RWPE2 (cell line): ENCODE data around the gene RAPGEF4.

Experiments used
- ATAC-seq: fragments of 200-7000 bp; cut with Tn5 transposase; 3 replicates; pipeline ENCODE4 v1.9.1; 2021; ENCODE audit warnings: low read depth
- DNase-seq: peaks from one replicate; pipeline ENCODE4 v3.0.0-alpha.2; 2020; ENCODE audit warnings: low spot score
- H3K27ac ChIP-seq: fragments of 450-650 bp; 2 replicates; pipeline ENCODE4 v1.5.1; 2017; ENCODE audit warnings: mild to moderate bottlenecking; ENCODE audit not compliant: poor library complexity, severe bottlenecking
- H3K27me3 ChIP-seq: fragments of 250-450 bp; sonication (Bioruptor Pico); 2 replicates; pipeline ENCODE4 v1.5.1; 2021; ENCODE audit warnings: mild to moderate bottlenecking, moderate library complexity; ENCODE audit not compliant: insufficient read depth, poor library complexity, severe bottlenecking
- H3K36me3 ChIP-seq: fragments of 250-450 bp; sonication (Bioruptor Pico); 2 replicates; pipeline ENCODE4 v1.5.1; 2020; ENCODE audit warnings: low read depth, mild to moderate bottlenecking, moderate library complexity
- H3K4me1 ChIP-seq: fragments of 250-450 bp; sonication (Bioruptor Pico); 2 replicates; pipeline ENCODE4 v1.5.1; 2021; ENCODE audit warnings: mild to moderate bottlenecking, moderate library complexity; ENCODE audit not compliant: insufficient read depth, poor library complexity, severe bottlenecking
- H3K4me3 ChIP-seq: fragments of 250-450 bp; sonication (Bioruptor Pico); 2 replicates; pipeline ENCODE4 v1.5.1; 2021; ENCODE audit warnings: mild to moderate bottlenecking, moderate library complexity; ENCODE audit not compliant: severe bottlenecking
- H3K9me3 ChIP-seq: fragments of 250-450 bp; sonication (Bioruptor Pico); 2 replicates; pipeline ENCODE4 v1.5.1; 2021; ENCODE audit warnings: mild to moderate bottlenecking, moderate library complexity; ENCODE audit not compliant: severe bottlenecking
- CTCF ChIP-seq: fragments of 450-650 bp; IDR thresholded peaks from one replicate; pipeline ENCODE4 v1.5.1; 2017; ENCODE audit warnings: mild to moderate bottlenecking, moderate library complexity; ENCODE audit not compliant: poor library complexity, severe bottlenecking

RAPGEF4 gene

GRCh38 chr2:172735582-172736423 is at the start of gene RAPGEF4:
Gene RAPGEF4 (plus strand): TSS chr2:172735845. CDS start chr2:172735984, 139 bp downstream.
- DNase-seq = no peak
- Histone ChIP-seq H3K4me3 (peak within 1 kb of the TSS; percentile 44), H3K4me1 (no peaks in the 10 kb centered on the region)

GRCh38 chr2:172693037-172693436 is 42.6 kb upstream of the RAPGEF4 start:
- DNase-seq = peak; percentile 84

More at GRCh38 chr2:172735582-172736423, at the start of gene RAPGEF4:
- peaks cover 8% of the 10 kb centered on the region for H3K27me3 ChIP-seq
- no peaks in the 10 kb centered on the region for H3K36me3 ChIP-seq
- no peak within 1 kb of the TSS for H3K27ac ChIP-seq
- H3K9me3 ChIP-seq = no peaks in the 10 kb centered on the region
- peak; percentile 37; the same call in 2 of the 3 replicates for ATAC-seq
- TF ChIP-seq CTCF = no peak

GRCh38 chr2:172693529-172694455 is 41.9 kb upstream of the RAPGEF4 start:
- DNase-seq (no peak), ATAC-seq (peak; percentile 19; the same call in 2 of the 3 replicates)
- Histone ChIP-seq H3K27me3 (no peaks in the 10 kb centered on the region), H3K4me3 (no peak overlapping the region), H3K9me3 (no peaks in the 10 kb centered on the region), H3K27ac (peak overlapping the region; percentile 89), H3K36me3 (no peaks in the 10 kb centered on the region), H3K4me1 (peaks cover 36% of the 10 kb centered on the region)
- TF ChIP-seq CTCF = no peak

More at GRCh38 chr2:172693037-172693436, 42.6 kb upstream of the RAPGEF4 start:
- no peaks in the 10 kb centered on the region for H3K27me3 ChIP-seq
- H3K36me3 ChIP-seq = no peaks in the 10 kb centered on the region
- no peak overlapping the region for H3K4me3 ChIP-seq
- TF ChIP-seq CTCF = no peak
- H3K9me3 ChIP-seq = no peaks in the 10 kb centered on the region
- H3K27ac ChIP-seq = peak overlapping the region; percentile 89
- peaks cover 30% of the 10 kb centered on the region for H3K4me1 ChIP-seq
- ATAC-seq = peak; percentile 96

- H3K36me3 ChIP-seq = no peaks in the 10 kb centered on the region
- ATAC-seq (no peak), DNase-seq (no peak)
- peaks cover 46% of the 10 kb centered on the region for H3K4me1 ChIP-seq
- H3K4me3 ChIP-seq = no peak overlapping the region
- no peaks in the 10 kb centered on the region for H3K9me3 ChIP-seq
- no peaks in the 10 kb centered on the region for H3K27me3 ChIP-seq
- peak overlapping the region; percentile 90 for H3K27ac ChIP-seq
- no peak for TF ChIP-seq CTCF
Measured at GRCh38 chr2:172697296-172697695, 38.3 kb upstream of the RAPGEF4 start.
